ENCODE data around the gene STAC.

Gene STAC

GRCh38 chr3:36580716-36581115, 200.4 kb downstream of the STAC start:
- no peak for DNase-seq (ENCODE audit: low read depth, low spot score)

DNA sequence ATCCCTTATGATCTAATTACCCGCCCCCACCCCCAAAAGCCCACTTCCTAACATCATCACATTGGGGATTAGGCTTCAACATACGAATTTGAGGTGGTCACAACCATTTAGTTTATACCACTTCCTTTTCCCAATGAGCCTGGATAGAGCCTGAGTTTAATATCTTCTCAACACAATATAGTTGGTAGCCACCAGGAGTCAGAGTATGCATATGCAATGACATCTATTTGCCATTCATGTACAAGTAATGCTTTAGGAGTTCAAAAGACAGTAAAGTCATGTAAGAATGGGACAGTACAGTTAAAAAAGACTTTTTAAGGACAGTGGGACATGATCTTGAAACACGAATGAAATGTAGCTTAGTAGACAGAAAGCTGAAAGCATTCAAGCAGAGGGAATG, 211.7 kb downstream of the STAC start:
- DNase-seq (ENCODE audit: low read depth, low spot score), result no peak

- DNase-seq (ENCODE audit: low read depth, low spot score), result no peak
Measured at GRCh38 chr3:36595511-36595910, 215.2 kb downstream of the STAC start.

- no peak for DNase-seq (ENCODE audit: low read depth, low spot score)
Measured at GRCh38 chr3:36596419-36596818, 216.1 kb downstream of the STAC start.

DNA sequence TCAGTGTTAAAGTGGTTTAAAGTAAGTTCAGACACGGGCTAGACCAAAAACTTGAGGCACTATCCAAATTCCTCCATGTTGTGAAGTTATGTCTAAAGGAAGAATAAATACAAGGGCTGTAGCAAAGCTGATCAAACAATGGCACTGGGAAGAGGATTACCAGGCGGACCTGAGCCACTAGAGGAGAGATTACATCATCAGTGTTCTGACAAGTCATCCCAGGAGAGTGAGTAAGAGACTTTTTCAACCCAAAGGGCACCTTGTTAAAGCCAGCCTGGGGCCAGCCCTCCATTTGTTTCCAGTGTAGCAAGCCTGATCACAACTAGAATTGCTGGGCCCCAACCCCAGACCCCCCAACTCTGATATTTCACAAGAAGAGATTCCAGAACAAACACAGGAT, 217.1 kb downstream of the STAC start:
- no peak for DNase-seq (ENCODE audit: low read depth, low spot score)

Measured in smooth muscle cell of the brain vasculature (primary cell).